ENCODE results near the gene PEX19.

Gene PEX19

GRCh38 chr1:160236806-160237205 is 48.1 kb downstream of the PEX19 start:
- DNase-seq = no peak

GRCh38 chr1:160232911-160233310 is 52.0 kb downstream of the PEX19 start:
- no peak for DNase-seq

GRCh38 chr1:160228431-160228830 is 56.5 kb downstream of the PEX19 start:
- DNase-seq = no peak

GRCh38 chr1:160227561-160227960 is 57.4 kb downstream of the PEX19 start:
- no peak for DNase-seq

- no peak for DNase-seq
These were observed 57.9 kb downstream of the PEX19 start for GRCh38 chr1:160227034-160227433.

Measured in CD4-positive, alpha-beta T cell treated with Interleukin-21 for 1 hour (primary cell).